Uterus (tissue), 4 donors: ENCODE data around the gene AEBP1. TPM values are rescaled to one million over a fixed set of nuclear protein-coding genes. Genes with fewer than 3 reads are reported as not detected.

ENCODE experiments used
- DNase-seq, 2 donors: peaks; one replicate each; pipeline ENCODE4 v3.0.0-alpha.2; 2019 to 2020
- H3K27ac ChIP-seq, 2 donors: fragments of 200-600 bp; sonication (generic); 1 replicate in 1 of 2; 2 replicates in 1 of 2; pipeline ENCODE4 v1.5.1; 2016 to 2018
- H3K27me3 ChIP-seq, 2 donors: fragments of 200-600 bp; sonication (generic); one replicate each; pipeline ENCODE4 v1.5.1; 2018 to 2019; ENCODE audit warnings: control low read depth in 1 of 2
- H3K36me3 ChIP-seq, 2 donors: fragments of 200-600 bp; sonication (generic); one replicate each; pipeline ENCODE4 v1.5.1; 2019; ENCODE audit warnings: control low read depth in 1 of 2
- H3K4me1 ChIP-seq, 2 donors: fragments of 200-600 bp; sonication (generic); one replicate each; pipeline ENCODE4 v1.5.1; 2018 to 2019; ENCODE audit warnings: control low read depth in 1 of 2
- H3K4me3 ChIP-seq, 2 donors: fragments of 200-600 bp; sonication (generic); 1 replicate in 1 of 2; 2 replicates in 1 of 2; pipeline ENCODE4 v1.5.1; 2018 to 2019; ENCODE audit warnings: mild to moderate bottlenecking in 1 of 2
- H3K9me3 ChIP-seq, 2 donors: fragments of 200-600 bp; sonication (generic); one replicate each; pipeline ENCODE4 v1.5.1; 2019; ENCODE audit warnings: control low read depth in 1 of 2
- POLR2A ChIP-seq, 2 donors: fragments of 450-650 bp; IDR thresholded peaks; one replicate each; pipeline ENCODE4 v1.6.1; 2016; ENCODE audit warnings: antibody characterized with exemption in 2 of 2, mild to moderate bottlenecking in 1 of 2, moderate library complexity in 1 of 2
- intact Hi-C: fragments of 100-400 bp; cut with DNase I; formaldehyde crosslinking; loops from one replicate; pipeline ENCODE4 v1.15.1; 2023; ENCODE audit warnings: low total_unique reads
- total RNA-seq, 4 donors: library from RNA; depleted of rRNA in 3 of 4; stranded (reverse); fragments of >200 nt in 3 of 4; gene quantifications; one replicate each; pipeline versions ENCODE4 v1.1.0 to v1.2.4, GENCODE V29; 2014 to 2023
- TF ChIP-seq, protein P1 (sequence below), 4 experiments: fragments of 200-600 bp in 2 of 4; fragments of 450-650 bp in 2 of 4; sonication (generic) in 2 of 4; IDR thresholded peaks; one replicate each; pipeline ENCODE4 v1.5.1; 2016 to 2019; ENCODE audit warnings: antibody characterized with exemption in 4 of 4, mild to moderate bottlenecking in 2 of 4, moderate library complexity in 1 of 4
- donor health status: DM: yes; HTN: yes; CAD: no.

Gene AEBP1
- total RNA-seq, 4 donors from 2014 or later = 88.9 to 395 (median 303) TPM

DNA sequence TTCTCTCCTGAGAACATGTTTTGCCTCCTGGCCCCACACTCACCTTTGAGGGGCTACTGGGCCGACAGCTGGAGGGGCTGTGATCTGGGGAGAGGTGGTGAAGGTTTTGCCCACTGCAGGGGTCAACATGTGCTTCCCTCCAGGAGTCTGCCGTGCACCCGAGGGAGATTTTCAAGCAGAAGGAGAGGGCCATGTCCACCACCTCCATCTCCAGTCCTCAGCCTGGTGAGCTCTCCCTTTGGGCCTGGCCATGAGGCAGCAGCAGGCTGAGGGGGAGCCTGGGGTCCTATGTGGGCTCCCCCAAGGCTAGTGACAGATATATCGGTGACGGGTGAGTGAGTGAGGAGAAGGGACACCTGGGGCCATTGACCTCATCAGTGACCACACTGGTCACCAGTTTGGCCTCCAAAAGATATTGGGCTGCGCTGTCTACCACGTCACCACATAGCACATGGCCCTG lies 45.4 kb upstream of the AEBP1 start:
- Histone ChIP-seq H3K4me3 (no peak overlapping the region), H3K9me3 (no peaks in the 10 kb centered on the region), H3K27me3 (no peaks in the 10 kb centered on the region), H3K4me1 (no peaks in the 10 kb centered on the region), H3K27ac (no peak overlapping the region), H3K36me3 (no peaks in the 10 kb centered on the region)
- DNase-seq = peak in 1 of 2 donors; percentile 11
- TF ChIP-seq, protein P1, sequence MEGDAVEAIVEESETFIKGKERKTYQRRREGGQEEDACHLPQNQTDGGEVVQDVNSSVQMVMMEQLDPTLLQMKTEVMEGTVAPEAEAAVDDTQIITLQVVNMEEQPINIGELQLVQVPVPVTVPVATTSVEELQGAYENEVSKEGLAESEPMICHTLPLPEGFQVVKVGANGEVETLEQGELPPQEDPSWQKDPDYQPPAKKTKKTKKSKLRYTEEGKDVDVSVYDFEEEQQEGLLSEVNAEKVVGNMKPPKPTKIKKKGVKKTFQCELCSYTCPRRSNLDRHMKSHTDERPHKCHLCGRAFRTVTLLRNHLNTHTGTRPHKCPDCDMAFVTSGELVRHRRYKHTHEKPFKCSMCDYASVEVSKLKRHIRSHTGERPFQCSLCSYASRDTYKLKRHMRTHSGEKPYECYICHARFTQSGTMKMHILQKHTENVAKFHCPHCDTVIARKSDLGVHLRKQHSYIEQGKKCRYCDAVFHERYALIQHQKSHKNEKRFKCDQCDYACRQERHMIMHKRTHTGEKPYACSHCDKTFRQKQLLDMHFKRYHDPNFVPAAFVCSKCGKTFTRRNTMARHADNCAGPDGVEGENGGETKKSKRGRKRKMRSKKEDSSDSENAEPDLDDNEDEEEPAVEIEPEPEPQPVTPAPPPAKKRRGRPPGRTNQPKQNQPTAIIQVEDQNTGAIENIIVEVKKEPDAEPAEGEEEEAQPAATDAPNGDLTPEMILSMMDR (IDR thresholded peaks at IDR 0.05) = no peak
- no peak for TF ChIP-seq POLR2A (IDR thresholded peaks at IDR 0.05)
- intact Hi-C loops = no loop called here

DNA sequence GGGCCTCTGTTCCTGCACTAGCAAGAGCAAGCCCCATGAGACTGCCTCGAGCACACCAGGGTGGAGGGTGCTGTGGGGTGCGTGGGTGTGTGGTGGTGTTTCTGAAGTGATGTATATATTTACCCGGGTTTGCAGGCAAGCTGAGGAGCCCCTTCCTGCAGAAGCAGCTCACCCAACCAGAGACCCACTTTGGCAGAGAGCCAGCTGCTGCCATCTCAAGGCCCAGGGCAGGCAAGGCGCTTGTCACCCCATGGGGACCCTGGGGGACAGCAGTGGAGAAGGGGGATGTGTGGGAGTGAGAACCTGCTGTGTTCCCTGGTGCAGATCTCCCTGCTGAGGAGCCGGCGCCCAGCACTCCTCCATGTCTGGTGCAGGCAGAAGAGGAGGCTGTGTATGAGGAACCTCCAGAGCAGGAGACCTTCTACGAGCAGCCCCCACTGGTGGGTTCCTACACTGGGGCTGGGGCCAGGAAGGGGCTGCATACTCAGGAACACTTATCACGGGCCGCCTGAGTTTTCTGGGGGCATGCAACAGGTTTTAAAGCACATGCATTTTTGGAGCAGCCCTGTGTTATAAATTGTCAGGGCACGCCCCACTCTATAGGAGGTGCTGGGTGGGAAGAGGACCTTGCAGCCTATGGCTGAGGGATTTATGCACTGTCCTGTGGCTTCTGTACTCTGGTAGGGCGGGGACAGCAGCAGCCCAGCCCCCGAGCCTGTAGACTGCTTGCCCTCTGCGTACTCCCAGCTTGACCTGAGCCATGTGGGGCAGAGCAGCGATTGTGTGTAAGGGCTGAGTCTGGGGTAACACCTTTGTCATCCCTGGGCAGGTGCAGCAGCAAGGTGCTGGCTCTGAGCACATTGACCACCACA lies 44.7 kb upstream of the AEBP1 start:
- H3K27me3 ChIP-seq = no peaks in the 10 kb centered on the region
- H3K4me1 ChIP-seq = no peaks in the 10 kb centered on the region
- DNase-seq = peak; percentile 12 to 20
- no peaks in the 10 kb centered on the region for H3K9me3 ChIP-seq
- no peaks in the 10 kb centered on the region for H3K36me3 ChIP-seq
- TF ChIP-seq POLR2A (IDR thresholded peaks at IDR 0.05) = no peak
- TF ChIP-seq, protein P1 (IDR thresholded peaks at IDR 0.05) = no peak
- no peak overlapping the region for H3K27ac ChIP-seq
- H3K4me3 ChIP-seq = no peak overlapping the region
- intact Hi-C loops = no loop called here

DNA sequence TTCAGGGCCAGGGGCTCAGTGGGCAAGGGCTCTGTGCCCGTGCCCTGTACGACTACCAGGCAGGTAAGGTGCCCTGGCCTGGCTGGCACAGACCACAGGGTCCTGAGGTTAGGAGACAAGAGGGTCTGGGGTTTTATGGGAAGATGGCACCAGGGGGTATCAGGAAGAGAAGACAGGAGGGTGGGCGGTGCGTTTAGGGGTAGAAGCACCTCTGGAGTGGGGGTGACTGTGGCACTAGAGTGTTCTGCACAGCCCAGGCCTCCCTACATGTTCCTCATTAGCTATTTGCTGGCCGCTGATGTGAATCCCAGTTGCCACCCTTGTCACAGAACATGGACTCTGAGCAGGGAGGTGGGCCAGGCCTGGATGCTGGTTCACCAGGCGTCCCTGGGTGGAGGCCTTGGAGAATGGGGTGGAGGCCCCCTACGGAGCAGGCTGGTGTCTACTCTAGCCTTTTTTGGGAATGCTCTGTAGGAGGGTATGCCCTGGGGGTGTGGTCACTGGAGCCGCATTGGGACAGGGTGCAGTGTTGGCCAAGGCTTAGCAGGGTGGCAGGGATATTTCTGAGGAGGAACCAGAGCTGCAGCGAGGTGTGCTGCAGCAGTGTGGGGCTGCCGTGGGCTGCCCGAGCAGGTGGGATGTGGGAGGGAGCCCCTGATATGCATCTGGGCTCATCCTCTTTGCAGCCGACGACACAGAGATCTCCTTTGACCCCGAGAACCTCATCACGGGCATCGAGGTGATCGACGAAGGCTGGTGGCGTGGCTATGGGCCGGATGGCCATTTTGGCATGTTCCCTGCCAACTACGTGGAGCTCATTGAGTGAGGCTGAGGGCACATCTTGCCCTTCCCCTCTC lies 43.8 kb upstream of the AEBP1 start:
- Histone ChIP-seq H3K27me3 (no peaks in the 10 kb centered on the region), H3K36me3 (no peaks in the 10 kb centered on the region), H3K9me3 (no peaks in the 10 kb centered on the region), H3K27ac (no peak overlapping the region), H3K4me3 (no peak overlapping the region), H3K4me1 (no peaks in the 10 kb centered on the region)
- no peak for TF ChIP-seq POLR2A (IDR thresholded peaks at IDR 0.05)
- DNase-seq = peak in 1 of 2 donors; percentile 11
- intact Hi-C loops = no loop called here

DNA sequence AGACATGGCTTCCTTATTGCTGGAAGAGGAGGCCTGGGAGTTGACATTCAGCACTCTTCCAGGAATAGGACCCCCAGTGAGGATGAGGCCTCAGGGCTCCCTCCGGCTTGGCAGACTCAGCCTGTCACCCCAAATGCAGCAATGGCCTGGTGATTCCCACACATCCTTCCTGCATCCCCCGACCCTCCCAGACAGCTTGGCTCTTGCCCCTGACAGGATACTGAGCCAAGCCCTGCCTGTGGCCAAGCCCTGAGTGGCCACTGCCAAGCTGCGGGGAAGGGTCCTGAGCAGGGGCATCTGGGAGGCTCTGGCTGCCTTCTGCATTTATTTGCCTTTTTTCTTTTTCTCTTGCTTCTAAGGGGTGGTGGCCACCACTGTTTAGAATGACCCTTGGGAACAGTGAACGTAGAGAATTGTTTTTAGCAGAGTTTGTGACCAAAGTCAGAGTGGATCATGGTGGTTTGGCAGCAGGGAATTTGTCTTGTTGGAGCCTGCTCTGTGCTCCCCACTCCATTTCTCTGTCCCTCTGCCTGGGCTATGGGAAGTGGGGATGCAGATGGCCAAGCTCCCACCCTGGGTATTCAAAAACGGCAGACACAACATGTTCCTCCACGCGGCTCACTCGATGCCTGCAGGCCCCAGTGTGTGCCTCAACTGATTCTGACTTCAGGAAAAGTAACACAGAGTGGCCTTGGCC lies 43.0 kb upstream of the AEBP1 start:
- H3K9me3 ChIP-seq = no peaks in the 10 kb centered on the region
- no peak for DNase-seq
- no peaks in the 10 kb centered on the region for H3K36me3 ChIP-seq
- TF ChIP-seq, protein P1 (IDR thresholded peaks at IDR 0.05) = no peak
- no peak for TF ChIP-seq POLR2A (IDR thresholded peaks at IDR 0.05)
- no peaks in the 10 kb centered on the region for H3K27me3 ChIP-seq
- intact Hi-C loops = no loop called here
- no peak overlapping the region for H3K4me3 ChIP-seq
- H3K4me1 ChIP-seq = peaks cover 0 to 8% of the 10 kb centered on the region in 2 donors
- no peak overlapping the region for H3K27ac ChIP-seq

DNA sequence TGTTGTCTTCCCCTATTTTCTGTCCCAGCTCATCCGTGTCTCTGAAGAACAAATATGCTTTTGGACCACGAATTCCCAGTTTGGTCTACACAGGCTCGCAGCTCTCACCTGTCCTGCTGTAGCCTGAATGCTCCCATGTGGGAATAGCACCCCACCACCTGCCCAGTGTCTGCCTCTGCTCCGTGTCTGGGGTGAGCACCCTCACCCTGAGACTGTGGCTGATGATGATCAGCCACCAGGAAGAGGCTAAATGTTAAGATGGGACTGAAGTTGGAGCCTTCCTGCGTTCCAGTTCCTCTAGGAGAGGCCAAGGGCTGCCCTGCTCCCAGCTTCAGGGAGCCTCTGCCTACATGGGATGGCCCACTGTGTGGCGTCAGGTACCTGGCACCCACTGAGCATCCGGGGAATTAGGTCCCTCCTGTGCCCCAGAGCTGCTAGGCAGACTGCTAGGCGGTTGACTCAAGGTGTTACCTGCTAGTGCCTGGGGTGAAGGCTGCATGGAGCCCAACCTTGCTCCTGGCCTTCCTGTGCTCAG lies 42.4 kb upstream of the AEBP1 start:
- Histone ChIP-seq H3K27ac (no peak overlapping the region), H3K9me3 (no peaks in the 10 kb centered on the region), H3K36me3 (no peaks in the 10 kb centered on the region), H3K27me3 (no peaks in the 10 kb centered on the region), H3K4me3 (no peak overlapping the region), H3K4me1 (peaks cover 0 to 9% of the 10 kb centered on the region in 2 donors)
- DNase-seq = no peak
- intact Hi-C loops = no loop called here
- TF ChIP-seq, protein P1 (IDR thresholded peaks at IDR 0.05) = no peak
- TF ChIP-seq POLR2A (IDR thresholded peaks at IDR 0.05) = no peak
